ENCODE measurements around the gene BUD31.

BUD31 gene

DNA sequence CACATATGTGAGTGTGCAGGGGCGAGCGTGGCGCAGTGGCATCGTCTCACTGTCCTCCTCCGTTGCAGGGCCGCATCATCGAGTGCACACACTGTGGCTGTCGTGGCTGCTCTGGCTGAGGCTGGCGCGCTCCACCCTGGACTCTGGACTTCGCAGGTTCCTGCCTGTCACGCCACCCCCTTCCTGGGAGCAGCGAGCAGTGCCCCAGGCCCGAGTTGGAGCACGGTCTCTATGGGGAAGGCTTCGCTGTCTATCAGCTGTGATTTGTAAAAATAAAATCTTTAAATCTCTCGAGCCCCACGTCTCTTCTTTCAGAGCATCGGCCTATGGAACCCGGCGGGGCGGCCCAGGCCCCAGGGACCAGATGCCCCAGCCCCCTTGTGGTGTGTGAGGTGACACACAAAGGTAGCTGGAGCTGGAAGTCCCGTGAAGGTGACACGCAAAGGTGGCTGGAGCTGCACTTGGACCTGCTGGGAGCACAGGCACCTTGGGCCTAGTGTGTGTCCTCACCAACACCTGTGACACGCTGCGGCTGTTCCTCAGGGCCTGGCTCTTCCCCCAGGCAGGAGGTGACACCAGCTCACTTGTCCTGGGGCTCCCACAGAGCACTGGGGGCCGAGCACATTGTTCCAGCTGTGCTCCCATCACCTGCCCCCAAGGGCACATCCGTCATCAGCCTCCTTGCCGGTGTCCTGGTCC, 10.7 kb downstream of the BUD31 start:
- H3K4ac ChIP-seq (ENCODE audit: low read depth, low read length) = no peak overlapping the region
- H3K4me3 ChIP-seq (ENCODE audit: low read depth, low read length) = no peak overlapping the region

DNA sequence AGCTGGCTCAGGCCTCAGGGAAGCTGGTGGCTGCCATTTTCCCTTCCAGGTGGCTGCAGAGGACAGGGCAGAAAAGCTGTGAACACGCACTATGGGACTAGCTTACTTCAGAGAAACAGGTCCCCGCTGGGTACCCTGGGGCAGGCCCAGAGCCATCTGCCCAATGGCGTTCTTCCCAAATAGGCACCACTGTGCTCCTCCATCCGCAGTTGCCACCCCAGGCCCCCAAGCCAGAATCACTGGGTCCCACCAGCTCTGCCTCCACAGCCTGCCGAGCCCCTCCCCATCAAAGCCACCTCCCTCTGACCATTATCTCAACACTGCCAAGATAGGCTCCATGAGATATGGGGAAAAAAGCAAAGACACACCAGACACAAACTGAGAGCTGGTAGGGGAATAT, 11.4 kb downstream of the BUD31 start:
- H3K27me3 ChIP-seq (ENCODE audit: insufficient read depth, low read length) = no peaks in the 10 kb centered on the region
- H4K12ac ChIP-seq (ENCODE audit: low read depth, low read length) = no peak overlapping the region
- H4K8ac ChIP-seq (ENCODE audit: low read depth, low read length) = no peak overlapping the region
- no peak overlapping the region for H2BK120ac ChIP-seq (ENCODE audit: insufficient read depth, low read length, poor library complexity)
- no peaks in the 10 kb centered on the region for H3K79me1 ChIP-seq (ENCODE audit: low read length)
- H2AFZ ChIP-seq (ENCODE audit: insufficient read depth, low read length, poor library complexity) = no peak overlapping the region
- no CpG with 5 or more reads among the region's 5 CpGs for WGBS (ENCODE audit: extremely low coverage, insufficient coverage, insufficient read length)
- no peak overlapping the region for H4K91ac ChIP-seq (ENCODE audit: low read depth, low read length)
- H3K4me1 ChIP-seq (ENCODE audit: control insufficient read depth in 1 of 2, insufficient read depth in 2 of 2, low read length in 2 of 2) = no peaks in the 10 kb centered on the region
- no peaks in the 10 kb centered on the region for H3K79me2 ChIP-seq (ENCODE audit: control insufficient read depth, insufficient read depth, low read length, poor library complexity)
- H3K14ac ChIP-seq (ENCODE audit: low read length) = no peak overlapping the region
- H3K27ac ChIP-seq (ENCODE audit: low read depth, low read length) = no peak overlapping the region
- H3K4me3 ChIP-seq (ENCODE audit: low read depth, low read length) = no peak overlapping the region
- H3K4ac ChIP-seq (ENCODE audit: low read depth, low read length) = no peak overlapping the region
- no peak overlapping the region for H3K23ac ChIP-seq (ENCODE audit: low read length)
- no peak overlapping the region for H2AK5ac ChIP-seq (ENCODE audit: low read length)
- peaks cover 79 to 82% of the 10 kb centered on the region in 2 experiments for H3K36me3 ChIP-seq (ENCODE audit: control insufficient read depth in 1 of 2, insufficient read depth in 2 of 2, low read length in 2 of 2)
- no peaks in the 10 kb centered on the region for H3K9me3 ChIP-seq (ENCODE audit: insufficient read depth, low read depth, low read length)
- H3K9ac ChIP-seq (ENCODE audit: low read length) = no peak overlapping the region
- no peak overlapping the region for H3K18ac ChIP-seq (ENCODE audit: low read length)
- DNase-seq = no peak
- no peak overlapping the region for H2BK12ac ChIP-seq (ENCODE audit: low read length)
- H3K4me2 ChIP-seq (ENCODE audit: low read length) = no peak overlapping the region
- no peak overlapping the region for H2BK5ac ChIP-seq (ENCODE audit: low read depth, low read length, poor library complexity)

More for the DNA sequence above, 10.7 kb downstream of the BUD31 start:
- H3K4me2 ChIP-seq (ENCODE audit: low read length) = no peak overlapping the region
- H3K36me3 ChIP-seq (ENCODE audit: control insufficient read depth in 1 of 2, insufficient read depth in 2 of 2, low read length in 2 of 2) = peaks cover 79 to 82% of the 10 kb centered on the region in 2 experiments
- H3K9me3 ChIP-seq (ENCODE audit: insufficient read depth, low read depth, low read length) = peaks cover 1% of the 10 kb centered on the region
- H3K79me1 ChIP-seq (ENCODE audit: low read length) = no peaks in the 10 kb centered on the region
- H2BK120ac ChIP-seq (ENCODE audit: insufficient read depth, low read length, poor library complexity) = no peak overlapping the region
- no CpG with 5 or more reads among the region's 29 CpGs for WGBS (ENCODE audit: extremely low coverage, insufficient coverage, insufficient read length)
- H2BK12ac ChIP-seq (ENCODE audit: low read length) = no peak overlapping the region
- H3K4me1 ChIP-seq (ENCODE audit: control insufficient read depth in 1 of 2, insufficient read depth in 2 of 2, low read length in 2 of 2) = no peaks in the 10 kb centered on the region
- no peak overlapping the region for H3K27ac ChIP-seq (ENCODE audit: low read depth, low read length)
- no peak overlapping the region for H3K18ac ChIP-seq (ENCODE audit: low read length)
- H3K23ac ChIP-seq (ENCODE audit: low read length) = no peak overlapping the region
- no peaks in the 10 kb centered on the region for H3K27me3 ChIP-seq (ENCODE audit: insufficient read depth, low read length)
- no peak overlapping the region for H3K14ac ChIP-seq (ENCODE audit: low read length)
- no peak overlapping the region for H4K91ac ChIP-seq (ENCODE audit: low read depth, low read length)
- no peak overlapping the region for H3K9ac ChIP-seq (ENCODE audit: low read length)
- H2AK5ac ChIP-seq (ENCODE audit: low read length) = no peak overlapping the region
- no peak overlapping the region for H4K8ac ChIP-seq (ENCODE audit: low read depth, low read length)
- H4K12ac ChIP-seq (ENCODE audit: low read depth, low read length) = no peak overlapping the region
- no peaks in the 10 kb centered on the region for H3K79me2 ChIP-seq (ENCODE audit: control insufficient read depth, insufficient read depth, low read length, poor library complexity)
- no peak overlapping the region for H2AFZ ChIP-seq (ENCODE audit: insufficient read depth, low read length, poor library complexity)
- DNase-seq = no peak
- H2BK5ac ChIP-seq (ENCODE audit: low read depth, low read length, poor library complexity) = no peak overlapping the region

DNA sequence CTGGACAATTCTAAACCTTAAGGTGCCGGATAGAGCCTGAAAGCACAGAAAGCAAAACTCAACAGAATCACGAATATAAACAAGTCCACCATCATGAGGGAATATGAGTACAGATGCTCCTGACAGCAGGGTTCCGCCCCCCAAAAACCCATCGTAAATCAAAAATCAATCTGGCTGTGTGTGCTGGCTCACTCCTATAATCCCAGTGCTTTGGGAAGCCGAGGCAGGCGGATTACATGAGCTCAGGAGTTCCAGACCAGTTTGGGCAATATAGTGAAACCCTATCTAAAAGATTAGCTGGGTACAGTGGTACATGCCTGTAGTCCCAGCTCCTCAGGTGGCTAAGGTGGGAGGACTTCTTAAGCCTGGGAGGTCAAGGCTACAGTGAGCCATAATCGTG, 12.2 kb downstream of the BUD31 start:
- Histone ChIP-seq H2BK5ac (ENCODE audit: low read depth, low read length, poor library complexity) (no peak overlapping the region), H3K4me1 (ENCODE audit: control insufficient read depth in 1 of 2, insufficient read depth in 2 of 2, low read length in 2 of 2) (no peaks in the 10 kb centered on the region), H3K23ac (ENCODE audit: low read length) (no peak overlapping the region), H3K79me1 (ENCODE audit: low read length) (no peaks in the 10 kb centered on the region), H4K91ac (ENCODE audit: low read depth, low read length) (no peak overlapping the region), H2BK120ac (ENCODE audit: insufficient read depth, low read length, poor library complexity) (no peak overlapping the region), H2AK5ac (ENCODE audit: low read length) (no peak overlapping the region), H3K4ac (ENCODE audit: low read depth, low read length) (no peak overlapping the region), H3K14ac (ENCODE audit: low read length) (no peak overlapping the region), H3K79me2 (ENCODE audit: control insufficient read depth, insufficient read depth, low read length, poor library complexity) (no peaks in the 10 kb centered on the region), H3K36me3 (ENCODE audit: control insufficient read depth in 1 of 2, insufficient read depth in 2 of 2, low read length in 2 of 2) (peaks cover 80 to 86% of the 10 kb centered on the region in 2 experiments), H3K9me3 (ENCODE audit: insufficient read depth, low read depth, low read length) (no peaks in the 10 kb centered on the region), H3K27me3 (ENCODE audit: insufficient read depth, low read length) (no peaks in the 10 kb centered on the region), H4K12ac (ENCODE audit: low read depth, low read length) (no peak overlapping the region), H2BK12ac (ENCODE audit: low read length) (no peak overlapping the region), H3K4me3 (ENCODE audit: low read depth, low read length) (no peak overlapping the region), H3K27ac (ENCODE audit: low read depth, low read length) (no peak overlapping the region), H2AFZ (ENCODE audit: insufficient read depth, low read length, poor library complexity) (no peak overlapping the region), H3K9ac (ENCODE audit: low read length) (no peak overlapping the region), H3K4me2 (ENCODE audit: low read length) (no peak overlapping the region), H4K8ac (ENCODE audit: low read depth, low read length) (no peak overlapping the region), H3K18ac (ENCODE audit: low read length) (no peak overlapping the region)
- DNase-seq = no peak
- WGBS (ENCODE audit: extremely low coverage, insufficient coverage, insufficient read length) = no CpG with 5 or more reads among the region's 7 CpGs

DNA sequence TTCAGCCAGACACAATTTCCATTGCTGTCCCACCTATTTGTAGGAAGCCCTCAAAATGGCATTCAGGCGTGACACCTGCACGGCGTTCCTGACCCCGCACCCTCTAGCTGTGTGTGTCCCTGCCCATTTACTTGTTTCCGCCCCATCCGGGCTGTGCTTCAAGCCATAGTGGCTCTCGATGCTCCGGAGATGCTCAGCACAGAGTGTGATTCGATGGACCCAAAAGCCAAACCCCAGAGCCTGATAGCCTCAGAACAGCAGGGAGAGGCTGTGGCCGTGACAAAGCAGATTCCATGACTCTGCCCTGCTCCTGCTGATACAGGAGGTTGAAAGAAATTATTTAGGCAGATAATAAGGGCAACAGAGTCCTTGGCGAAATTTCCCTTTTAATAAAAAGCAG, 13.4 kb downstream of the BUD31 start:
- Histone ChIP-seq H3K4me1 (ENCODE audit: control insufficient read depth in 1 of 2, insufficient read depth in 2 of 2, low read length in 2 of 2) (no peaks in the 10 kb centered on the region), H2AFZ (ENCODE audit: insufficient read depth, low read length, poor library complexity) (no peak overlapping the region), H3K79me2 (ENCODE audit: control insufficient read depth, insufficient read depth, low read length, poor library complexity) (no peaks in the 10 kb centered on the region), H4K8ac (ENCODE audit: low read depth, low read length) (no peak overlapping the region), H2BK5ac (ENCODE audit: low read depth, low read length, poor library complexity) (no peak overlapping the region), H3K27ac (ENCODE audit: low read depth, low read length) (no peak overlapping the region), H3K36me3 (ENCODE audit: control insufficient read depth in 1 of 2, insufficient read depth in 2 of 2, low read length in 2 of 2) (peaks cover 73 to 82% of the 10 kb centered on the region in 2 experiments), H3K4me2 (ENCODE audit: low read length) (no peak overlapping the region), H3K23ac (ENCODE audit: low read length) (no peak overlapping the region), H3K14ac (ENCODE audit: low read length) (no peak overlapping the region), H2BK120ac (ENCODE audit: insufficient read depth, low read length, poor library complexity) (no peak overlapping the region), H3K79me1 (ENCODE audit: low read length) (no peaks in the 10 kb centered on the region), H4K12ac (ENCODE audit: low read depth, low read length) (no peak overlapping the region), H3K4ac (ENCODE audit: low read depth, low read length) (no peak overlapping the region), H2BK12ac (ENCODE audit: low read length) (no peak overlapping the region), H2AK5ac (ENCODE audit: low read length) (no peak overlapping the region), H3K4me3 (ENCODE audit: low read depth, low read length) (no peak overlapping the region), H4K91ac (ENCODE audit: low read depth, low read length) (no peak overlapping the region), H3K9ac (ENCODE audit: low read length) (no peak overlapping the region), H3K27me3 (ENCODE audit: insufficient read depth, low read length) (no peaks in the 10 kb centered on the region), H3K9me3 (ENCODE audit: insufficient read depth, low read depth, low read length) (no peaks in the 10 kb centered on the region), H3K18ac (ENCODE audit: low read length) (no peak overlapping the region)
- WGBS (ENCODE audit: extremely low coverage, insufficient coverage, insufficient read length) = no CpG with 5 or more reads among the region's 11 CpGs
- DNase-seq = no peak
